Fibroblast of pulmonary artery (primary cell): Measurements from ENCODE around the gene EXOSC10.

Experiments used
- DNase-seq: peaks from one replicate; pipeline ENCODE4 v3.0.0-alpha.2; 2010; ENCODE audit warnings: low read depth
- H3K4me3 ChIP-seq: replicated peaks from 2 replicates; pipeline ENCODE4 v1.5.1; 2011; ENCODE audit warnings: low read depth, mild to moderate bottlenecking, control low read depth, low read length, moderate library complexity
- TF ChIP-seq, protein P1 (sequence below): IDR thresholded peaks from 2 replicates; pipeline ENCODE4 v1.5.1; 2011; ENCODE audit warnings: mild to moderate bottlenecking, control low read depth, low read length, inconsistent platforms; ENCODE audit errors: missing control alignments

The EXOSC10 gene

DNA sequence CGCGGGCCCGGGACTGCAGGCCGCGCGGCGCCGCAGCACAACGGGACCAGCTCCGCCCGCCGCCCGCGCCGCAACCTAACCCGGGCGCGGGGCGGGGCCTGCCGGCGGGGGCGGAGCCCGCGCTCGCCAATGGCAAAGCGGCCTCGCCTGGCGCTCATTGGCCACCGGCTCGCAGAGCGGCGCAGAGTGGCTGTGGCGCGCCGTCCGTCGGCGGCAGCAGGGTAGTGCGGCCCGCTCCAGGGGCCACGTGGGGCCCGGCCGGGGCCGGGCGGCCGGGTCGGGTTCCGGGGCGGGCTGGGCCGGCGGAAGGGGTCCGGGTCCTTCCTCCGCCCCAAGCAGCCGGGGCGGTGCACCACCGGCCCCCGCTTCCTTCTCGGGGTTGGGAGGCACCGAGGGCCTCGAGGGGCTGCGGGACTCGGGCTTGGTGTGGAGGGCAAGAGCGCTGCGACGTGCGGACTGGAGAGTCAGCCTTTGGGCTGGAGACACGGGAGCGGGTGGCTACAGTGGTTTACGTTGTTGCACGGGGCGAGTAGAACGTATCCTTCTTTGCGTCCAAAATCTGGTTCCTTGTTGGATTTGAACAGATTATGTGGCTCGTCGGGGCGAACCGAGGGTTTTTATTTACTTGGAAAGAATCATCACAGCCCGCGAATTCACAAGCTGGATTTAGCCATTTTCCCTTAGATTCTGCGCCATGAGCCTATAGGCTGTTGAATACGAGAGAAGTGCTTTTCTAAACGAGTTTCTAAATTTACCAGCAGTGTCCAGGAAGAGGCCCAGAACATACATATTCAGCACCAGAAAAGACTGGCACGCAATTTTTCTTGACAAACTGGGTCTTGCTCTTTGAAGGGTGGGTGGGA lies 39.5 kb downstream of the EXOSC10 start, which contains the start of gene SRM:
TSS of gene SRM (minus strand) at position 51 of the 863 bp plus-strand sequence. CDS start 75 bp downstream, outside the sequence.
- peak within 1 kb of the TSS; percentile 79 for H3K4me3 ChIP-seq
- peak; percentile 89 for DNase-seq
- TF ChIP-seq, protein P1, sequence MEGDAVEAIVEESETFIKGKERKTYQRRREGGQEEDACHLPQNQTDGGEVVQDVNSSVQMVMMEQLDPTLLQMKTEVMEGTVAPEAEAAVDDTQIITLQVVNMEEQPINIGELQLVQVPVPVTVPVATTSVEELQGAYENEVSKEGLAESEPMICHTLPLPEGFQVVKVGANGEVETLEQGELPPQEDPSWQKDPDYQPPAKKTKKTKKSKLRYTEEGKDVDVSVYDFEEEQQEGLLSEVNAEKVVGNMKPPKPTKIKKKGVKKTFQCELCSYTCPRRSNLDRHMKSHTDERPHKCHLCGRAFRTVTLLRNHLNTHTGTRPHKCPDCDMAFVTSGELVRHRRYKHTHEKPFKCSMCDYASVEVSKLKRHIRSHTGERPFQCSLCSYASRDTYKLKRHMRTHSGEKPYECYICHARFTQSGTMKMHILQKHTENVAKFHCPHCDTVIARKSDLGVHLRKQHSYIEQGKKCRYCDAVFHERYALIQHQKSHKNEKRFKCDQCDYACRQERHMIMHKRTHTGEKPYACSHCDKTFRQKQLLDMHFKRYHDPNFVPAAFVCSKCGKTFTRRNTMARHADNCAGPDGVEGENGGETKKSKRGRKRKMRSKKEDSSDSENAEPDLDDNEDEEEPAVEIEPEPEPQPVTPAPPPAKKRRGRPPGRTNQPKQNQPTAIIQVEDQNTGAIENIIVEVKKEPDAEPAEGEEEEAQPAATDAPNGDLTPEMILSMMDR: peak; percentile 6

GRCh38 chr1:11059155-11059967 lies 40.3 kb downstream of the EXOSC10 start:
- H3K4me3 ChIP-seq: peak overlapping the region; percentile 79
- no peak for DNase-seq
- TF ChIP-seq, protein P1: no peak

- TF ChIP-seq, protein P1: no peak
- DNase-seq: no peak
- H3K4me3 ChIP-seq: peak overlapping the region; percentile 79
Measured at GRCh38 chr1:11058595-11059154, 41.0 kb downstream of the EXOSC10 start.

DNA sequence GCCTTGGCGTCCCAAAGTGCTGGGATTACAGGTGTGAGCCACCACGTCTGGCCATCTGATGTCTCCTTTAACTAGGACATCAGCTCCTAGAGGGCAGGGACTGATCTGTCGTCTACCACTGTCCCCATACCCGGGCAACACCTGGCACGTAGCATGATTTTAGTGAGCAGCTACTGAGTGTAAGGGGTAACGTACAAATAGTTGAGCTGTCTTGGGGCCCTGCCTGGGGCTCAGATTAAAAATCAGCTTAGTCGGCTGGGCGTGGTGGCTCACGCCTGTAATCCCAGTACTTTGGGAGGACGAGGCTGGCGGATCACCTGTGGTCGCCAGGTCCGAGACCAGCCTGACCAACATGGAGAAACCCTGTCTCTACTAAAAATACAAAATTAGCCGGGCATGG lies 41.6 kb downstream of the EXOSC10 start:
- TF ChIP-seq, protein P1: no peak
- no peak overlapping the region for H3K4me3 ChIP-seq

DNA sequence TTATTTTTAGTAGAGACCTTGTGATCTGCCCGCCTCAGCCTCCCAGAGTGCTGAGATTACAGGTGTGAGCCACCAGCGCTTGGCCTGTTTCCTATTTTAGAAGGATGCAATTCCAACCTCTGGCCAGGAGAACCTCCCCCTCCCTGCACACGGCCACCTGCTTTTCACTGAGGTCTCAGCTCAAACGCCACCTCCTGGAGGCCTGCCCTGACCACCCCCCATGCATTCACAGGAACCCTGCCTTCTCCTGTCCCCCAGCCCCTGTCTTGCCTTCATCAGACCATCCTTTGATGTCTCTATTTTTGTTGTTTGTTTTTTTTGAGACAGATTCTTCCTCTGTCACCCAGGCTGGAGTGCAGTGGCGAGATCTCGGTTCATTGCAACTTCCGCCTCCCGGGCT lies 42.2 kb downstream of the EXOSC10 start:
- TF ChIP-seq, protein P1: no peak
- no peak overlapping the region for H3K4me3 ChIP-seq
- DNase-seq: no peak

More for the DNA sequence above, 41.6 kb downstream of the EXOSC10 start:
- no peak for DNase-seq

DNA sequence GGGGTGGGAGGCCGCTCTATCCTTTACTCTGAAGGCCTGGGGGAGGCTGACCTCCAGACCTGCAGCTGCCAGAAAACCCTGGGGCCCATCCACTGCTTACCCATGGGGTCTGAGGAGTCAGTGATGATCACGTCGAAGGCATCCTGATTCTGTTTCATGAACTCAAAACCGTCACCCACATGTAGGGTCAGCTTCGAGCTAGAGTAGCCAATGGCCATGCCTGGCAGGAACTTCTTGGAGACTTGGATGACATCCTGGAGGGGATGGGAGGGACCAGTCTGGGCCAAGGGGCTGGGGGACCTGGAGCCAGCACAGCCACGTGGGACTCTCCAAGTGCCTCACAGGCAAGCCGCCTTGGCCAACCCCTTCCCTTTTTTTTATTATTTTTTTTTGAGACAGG lies 43.2 kb downstream of the EXOSC10 start:
- TF ChIP-seq, protein P1: no peak
- no peak overlapping the region for H3K4me3 ChIP-seq
- DNase-seq: no peak
